HEK293 (cell line): ENCODE results near the gene CACNA2D1.

Experiments
- CTCF ChIA-PET: fragments of 350-600 bp; formaldehyde crosslinking; extraction: SDS; loops from one replicate; lab custom pipeline; 2021; ENCODE audit warnings: antibody characterized with exemption; lab: Yijun Ruan, JAX
- POLR2A ChIA-PET: fragments of 300-600 bp; formaldehyde crosslinking; extraction: SDS; loops from one replicate; lab custom pipeline; 2020; ENCODE audit warnings: antibody characterized with exemption, inconsistent platforms; lab: Yijun Ruan, JAX
- H3K27ac ChIP-seq: fragments of 200-500 bp; sonication (Bioruptor generic); 2 replicates; pipeline ENCODE4 v1.5.1; 2014; ENCODE audit warnings: low read depth, low read length, control low read depth, inconsistent platforms; ENCODE audit errors: extremely low read depth
- H3K36me3 ChIP-seq, 2 experiments: fragments of 200-500 bp in 1 of 2; sonication (Bioruptor generic) in 1 of 2; 1 replicate in 1 of 2; 2 replicates in 1 of 2; pipeline ENCODE4 v1.5.1; 2014 to 2017; ENCODE audit warnings: inconsistent platforms in 2 of 2, low read length in 2 of 2; ENCODE audit not compliant: control insufficient read depth in 2 of 2, insufficient read depth in 1 of 2
- H3K4me1 ChIP-seq: fragments of 200-500 bp; sonication (Bioruptor generic); 2 replicates; pipeline ENCODE4 v1.5.1; 2014; ENCODE audit warnings: mild to moderate bottlenecking, low read length, inconsistent platforms; ENCODE audit not compliant: control insufficient read depth, insufficient read depth
- H3K4me3 ChIP-seq: 2 replicates; pipeline ENCODE4 v1.5.1; 2011; ENCODE audit warnings: low read depth, mild to moderate bottlenecking, control low read depth, low read length, moderate library complexity
- H3K9me3 ChIP-seq: fragments of 200-500 bp; sonication (Bioruptor generic); 2 replicates; pipeline ENCODE4 v1.5.1; 2014; ENCODE audit warnings: low read depth, low read length, inconsistent platforms; ENCODE audit not compliant: control insufficient read depth, insufficient read depth
- BCL11B ChIP-seq: fragments of 450-650 bp; formaldehyde crosslinking; IDR thresholded peaks from 2 replicates; pipeline ENCODE4 v1.5.1; 2016; ENCODE audit warnings: low read depth, missing biosample characterization, missing genetic modification characterization
- FEZF1 ChIP-seq: fragments of 450-650 bp; formaldehyde crosslinking; IDR thresholded peaks from 2 replicates; pipeline ENCODE4 v1.5.1; 2016; ENCODE audit warnings: missing biosample characterization, missing genetic modification characterization
- PRDM1 ChIP-seq: fragments of 450-650 bp; formaldehyde crosslinking; IDR thresholded peaks from 2 replicates; pipeline ENCODE4; 2016; ENCODE audit warnings: missing biosample characterization, missing genetic modification characterization
- REPIN1 ChIP-seq: fragments of 450-650 bp; formaldehyde crosslinking; IDR thresholded peaks from 2 replicates; pipeline ENCODE4 v1.5.1; 2017; ENCODE audit warnings: missing biosample characterization, missing genetic modification characterization, low read depth
- ZNF169 ChIP-seq: fragments of 450-650 bp; formaldehyde crosslinking; IDR thresholded peaks from 2 replicates; pipeline ENCODE4 v1.5.1; 2016; ENCODE audit warnings: missing biosample characterization, missing genetic modification characterization
- ZNF621 ChIP-seq: fragments of 450-650 bp; formaldehyde crosslinking; IDR thresholded peaks from 2 replicates; pipeline ENCODE4 v1.5.1; 2017; ENCODE audit warnings: missing biosample characterization, missing genetic modification characterization
- ZNF660 ChIP-seq: fragments of 450-650 bp; IDR thresholded peaks from 2 replicates; pipeline ENCODE4 v1.5.1; 2018; ENCODE audit warnings: missing biosample characterization, mild to moderate bottlenecking, missing genetic modification characterization
- TF ChIP-seq, protein P1 (sequence below): fragments of 450-650 bp; formaldehyde crosslinking; conservative IDR thresholded peaks from 2 replicates; pipeline ENCODE4 v1.5.1; 2016; ENCODE audit warnings: low read depth, missing biosample characterization, missing genetic modification characterization
- TF ChIP-seq, protein P2 (sequence below): fragments of 450-650 bp; formaldehyde crosslinking; IDR thresholded peaks from 2 replicates; pipeline ENCODE4 v1.5.1; 2016; ENCODE audit warnings: missing biosample characterization, missing genetic modification characterization
- TF ChIP-seq, protein P3 (sequence below): fragments of 450-650 bp; IDR thresholded peaks from 2 replicates; pipeline ENCODE4 v1.5.1; 2018; ENCODE audit warnings: missing biosample characterization, mild to moderate bottlenecking, missing genetic modification characterization
- TF ChIP-seq, protein P4 (sequence below): fragments of 450-650 bp; formaldehyde crosslinking; IDR thresholded peaks from 2 replicates; pipeline ENCODE4 v1.5.1; 2016; ENCODE audit warnings: missing biosample characterization, missing genetic modification characterization, low read depth
- TF ChIP-seq, protein P5 (sequence below): fragments of 450-650 bp; formaldehyde crosslinking; IDR thresholded peaks from 2 replicates; pipeline ENCODE4 v1.5.1; 2017; ENCODE audit warnings: missing biosample characterization, missing genetic modification characterization
- TF ChIP-seq, protein P6 (sequence below): fragments of 450-650 bp; formaldehyde crosslinking; IDR thresholded peaks from 2 replicates; pipeline ENCODE4 v1.5.1; 2016; ENCODE audit warnings: missing biosample characterization, missing genetic modification characterization
- TF ChIP-seq, protein P7 (sequence below): sonication (generic); formaldehyde crosslinking; IDR thresholded peaks from 2 replicates; pipeline ENCODE4 v1.8.1; 2022; ENCODE audit warnings: mild to moderate bottlenecking, moderate library complexity, missing genetic modification reagents

Gene CACNA2D1

DNA sequence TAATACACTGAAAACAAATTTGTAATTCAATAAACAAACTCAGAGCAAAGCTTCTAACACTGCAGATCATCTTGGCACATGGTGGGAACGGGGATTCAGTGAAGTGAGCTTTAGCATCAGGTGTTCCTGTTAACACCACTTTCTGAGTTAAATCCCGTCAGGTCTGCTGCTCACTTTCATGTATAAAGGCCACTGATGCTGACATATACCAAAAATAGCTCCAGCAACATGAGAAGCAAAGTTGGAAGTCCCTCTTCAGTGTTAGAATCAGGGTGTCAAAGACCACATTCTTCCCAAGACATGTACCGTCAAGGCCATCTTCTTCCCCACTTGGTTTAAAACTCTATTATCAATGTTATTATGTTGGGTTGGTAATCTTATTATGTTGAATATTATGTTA, 11.7 kb upstream of the CACNA2D1 start (continued):
- TF ChIP-seq, protein P1, sequence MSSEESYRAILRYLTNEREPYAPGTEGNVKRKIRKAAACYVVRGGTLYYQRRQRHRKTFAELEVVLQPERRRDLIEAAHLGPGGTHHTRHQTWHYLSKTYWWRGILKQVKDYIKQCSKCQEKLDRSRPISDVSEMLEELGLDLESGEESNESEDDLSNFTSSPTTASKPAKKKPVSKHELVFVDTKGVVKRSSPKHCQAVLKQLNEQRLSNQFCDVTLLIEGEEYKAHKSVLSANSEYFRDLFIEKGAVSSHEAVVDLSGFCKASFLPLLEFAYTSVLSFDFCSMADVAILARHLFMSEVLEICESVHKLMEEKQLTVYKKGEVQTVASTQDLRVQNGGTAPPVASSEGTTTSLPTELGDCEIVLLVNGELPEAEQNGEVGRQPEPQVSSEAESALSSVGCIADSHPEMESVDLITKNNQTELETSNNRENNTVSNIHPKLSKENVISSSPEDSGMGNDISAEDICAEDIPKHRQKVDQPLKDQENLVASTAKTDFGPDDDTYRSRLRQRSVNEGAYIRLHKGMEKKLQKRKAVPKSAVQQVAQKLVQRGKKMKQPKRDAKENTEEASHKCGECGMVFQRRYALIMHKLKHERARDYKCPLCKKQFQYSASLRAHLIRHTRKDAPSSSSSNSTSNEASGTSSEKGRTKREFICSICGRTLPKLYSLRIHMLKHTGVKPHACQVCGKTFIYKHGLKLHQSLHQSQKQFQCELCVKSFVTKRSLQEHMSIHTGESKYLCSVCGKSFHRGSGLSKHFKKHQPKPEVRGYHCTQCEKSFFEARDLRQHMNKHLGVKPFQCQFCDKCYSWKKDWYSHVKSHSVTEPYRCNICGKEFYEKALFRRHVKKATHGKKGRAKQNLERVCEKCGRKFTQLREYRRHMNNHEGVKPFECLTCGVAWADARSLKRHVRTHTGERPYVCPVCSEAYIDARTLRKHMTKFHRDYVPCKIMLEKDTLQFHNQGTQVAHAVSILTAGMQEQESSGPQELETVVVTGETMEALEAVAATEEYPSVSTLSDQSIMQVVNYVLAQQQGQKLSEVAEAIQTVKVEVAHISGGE (tag by site-specific recombination): no peak
- TF ChIP-seq REPIN1 (no peak), ZNF169 (tag by site-specific recombination) (no peak), FEZF1 (tag by site-specific recombination) (no peak)
- TF ChIP-seq, protein P2, sequence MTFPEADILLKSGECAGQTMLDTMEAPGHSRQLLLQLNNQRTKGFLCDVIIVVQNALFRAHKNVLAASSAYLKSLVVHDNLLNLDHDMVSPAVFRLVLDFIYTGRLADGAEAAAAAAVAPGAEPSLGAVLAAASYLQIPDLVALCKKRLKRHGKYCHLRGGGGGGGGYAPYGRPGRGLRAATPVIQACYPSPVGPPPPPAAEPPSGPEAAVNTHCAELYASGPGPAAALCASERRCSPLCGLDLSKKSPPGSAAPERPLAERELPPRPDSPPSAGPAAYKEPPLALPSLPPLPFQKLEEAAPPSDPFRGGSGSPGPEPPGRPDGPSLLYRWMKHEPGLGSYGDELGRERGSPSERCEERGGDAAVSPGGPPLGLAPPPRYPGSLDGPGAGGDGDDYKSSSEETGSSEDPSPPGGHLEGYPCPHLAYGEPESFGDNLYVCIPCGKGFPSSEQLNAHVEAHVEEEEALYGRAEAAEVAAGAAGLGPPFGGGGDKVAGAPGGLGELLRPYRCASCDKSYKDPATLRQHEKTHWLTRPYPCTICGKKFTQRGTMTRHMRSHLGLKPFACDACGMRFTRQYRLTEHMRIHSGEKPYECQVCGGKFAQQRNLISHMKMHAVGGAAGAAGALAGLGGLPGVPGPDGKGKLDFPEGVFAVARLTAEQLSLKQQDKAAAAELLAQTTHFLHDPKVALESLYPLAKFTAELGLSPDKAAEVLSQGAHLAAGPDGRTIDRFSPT (tag by site-specific recombination): no peak
- TF ChIP-seq, protein P3, sequence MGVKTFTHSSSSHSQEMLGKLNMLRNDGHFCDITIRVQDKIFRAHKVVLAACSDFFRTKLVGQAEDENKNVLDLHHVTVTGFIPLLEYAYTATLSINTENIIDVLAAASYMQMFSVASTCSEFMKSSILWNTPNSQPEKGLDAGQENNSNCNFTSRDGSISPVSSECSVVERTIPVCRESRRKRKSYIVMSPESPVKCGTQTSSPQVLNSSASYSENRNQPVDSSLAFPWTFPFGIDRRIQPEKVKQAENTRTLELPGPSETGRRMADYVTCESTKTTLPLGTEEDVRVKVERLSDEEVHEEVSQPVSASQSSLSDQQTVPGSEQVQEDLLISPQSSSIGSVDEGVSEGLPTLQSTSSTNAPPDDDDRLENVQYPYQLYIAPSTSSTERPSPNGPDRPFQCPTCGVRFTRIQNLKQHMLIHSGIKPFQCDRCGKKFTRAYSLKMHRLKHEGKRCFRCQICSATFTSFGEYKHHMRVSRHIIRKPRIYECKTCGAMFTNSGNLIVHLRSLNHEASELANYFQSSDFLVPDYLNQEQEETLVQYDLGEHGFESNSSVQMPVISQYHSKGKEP (tag by site-specific recombination): no peak
- TF ChIP-seq, protein P4, sequence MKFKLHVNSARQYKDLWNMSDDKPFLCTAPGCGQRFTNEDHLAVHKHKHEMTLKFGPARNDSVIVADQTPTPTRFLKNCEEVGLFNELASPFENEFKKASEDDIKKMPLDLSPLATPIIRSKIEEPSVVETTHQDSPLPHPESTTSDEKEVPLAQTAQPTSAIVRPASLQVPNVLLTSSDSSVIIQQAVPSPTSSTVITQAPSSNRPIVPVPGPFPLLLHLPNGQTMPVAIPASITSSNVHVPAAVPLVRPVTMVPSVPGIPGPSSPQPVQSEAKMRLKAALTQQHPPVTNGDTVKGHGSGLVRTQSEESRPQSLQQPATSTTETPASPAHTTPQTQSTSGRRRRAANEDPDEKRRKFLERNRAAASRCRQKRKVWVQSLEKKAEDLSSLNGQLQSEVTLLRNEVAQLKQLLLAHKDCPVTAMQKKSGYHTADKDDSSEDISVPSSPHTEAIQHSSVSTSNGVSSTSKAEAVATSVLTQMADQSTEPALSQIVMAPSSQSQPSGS: no peak

DNA sequence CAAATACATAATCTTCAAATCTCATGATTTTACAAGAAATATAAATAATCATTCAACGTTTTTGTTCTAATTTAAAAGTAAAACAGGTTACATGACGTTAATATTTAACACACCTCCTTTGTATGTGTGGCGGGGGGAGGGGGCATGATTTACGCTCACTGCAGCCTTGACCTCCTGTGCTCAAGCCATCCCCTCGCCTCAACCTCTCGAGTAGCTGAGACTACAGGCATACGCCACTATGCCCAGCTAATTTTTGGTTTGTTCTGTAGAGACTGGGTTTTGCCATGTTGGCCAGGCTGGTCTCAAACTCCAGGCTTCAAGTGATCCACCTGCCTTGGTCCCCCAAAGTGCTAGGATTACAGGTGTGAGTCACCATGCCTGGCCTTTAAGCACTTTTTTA, 7.2 kb upstream of the CACNA2D1 start:
- H3K4me3 ChIP-seq: no peak overlapping the region
- no peaks in the 10 kb centered on the region for H3K4me1 ChIP-seq
- H3K27ac ChIP-seq: no peak overlapping the region
- H3K9me3 ChIP-seq: no peaks in the 10 kb centered on the region
- CTCF ChIA-PET: no interaction called here
- H3K36me3 ChIP-seq: no peaks in the 10 kb centered on the region
- POLR2A ChIA-PET: no interaction called here
- TF ChIP-seq, protein P2 (tag by site-specific recombination): no peak
- TF ChIP-seq, protein P5, sequence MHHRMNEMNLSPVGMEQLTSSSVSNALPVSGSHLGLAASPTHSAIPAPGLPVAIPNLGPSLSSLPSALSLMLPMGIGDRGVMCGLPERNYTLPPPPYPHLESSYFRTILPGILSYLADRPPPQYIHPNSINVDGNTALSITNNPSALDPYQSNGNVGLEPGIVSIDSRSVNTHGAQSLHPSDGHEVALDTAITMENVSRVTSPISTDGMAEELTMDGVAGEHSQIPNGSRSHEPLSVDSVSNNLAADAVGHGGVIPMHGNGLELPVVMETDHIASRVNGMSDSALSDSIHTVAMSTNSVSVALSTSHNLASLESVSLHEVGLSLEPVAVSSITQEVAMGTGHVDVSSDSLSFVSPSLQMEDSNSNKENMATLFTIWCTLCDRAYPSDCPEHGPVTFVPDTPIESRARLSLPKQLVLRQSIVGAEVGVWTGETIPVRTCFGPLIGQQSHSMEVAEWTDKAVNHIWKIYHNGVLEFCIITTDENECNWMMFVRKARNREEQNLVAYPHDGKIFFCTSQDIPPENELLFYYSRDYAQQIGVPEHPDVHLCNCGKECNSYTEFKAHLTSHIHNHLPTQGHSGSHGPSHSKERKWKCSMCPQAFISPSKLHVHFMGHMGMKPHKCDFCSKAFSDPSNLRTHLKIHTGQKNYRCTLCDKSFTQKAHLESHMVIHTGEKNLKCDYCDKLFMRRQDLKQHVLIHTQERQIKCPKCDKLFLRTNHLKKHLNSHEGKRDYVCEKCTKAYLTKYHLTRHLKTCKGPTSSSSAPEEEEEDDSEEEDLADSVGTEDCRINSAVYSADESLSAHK (tag by site-specific recombination): no peak
- TF ChIP-seq, protein P6, sequence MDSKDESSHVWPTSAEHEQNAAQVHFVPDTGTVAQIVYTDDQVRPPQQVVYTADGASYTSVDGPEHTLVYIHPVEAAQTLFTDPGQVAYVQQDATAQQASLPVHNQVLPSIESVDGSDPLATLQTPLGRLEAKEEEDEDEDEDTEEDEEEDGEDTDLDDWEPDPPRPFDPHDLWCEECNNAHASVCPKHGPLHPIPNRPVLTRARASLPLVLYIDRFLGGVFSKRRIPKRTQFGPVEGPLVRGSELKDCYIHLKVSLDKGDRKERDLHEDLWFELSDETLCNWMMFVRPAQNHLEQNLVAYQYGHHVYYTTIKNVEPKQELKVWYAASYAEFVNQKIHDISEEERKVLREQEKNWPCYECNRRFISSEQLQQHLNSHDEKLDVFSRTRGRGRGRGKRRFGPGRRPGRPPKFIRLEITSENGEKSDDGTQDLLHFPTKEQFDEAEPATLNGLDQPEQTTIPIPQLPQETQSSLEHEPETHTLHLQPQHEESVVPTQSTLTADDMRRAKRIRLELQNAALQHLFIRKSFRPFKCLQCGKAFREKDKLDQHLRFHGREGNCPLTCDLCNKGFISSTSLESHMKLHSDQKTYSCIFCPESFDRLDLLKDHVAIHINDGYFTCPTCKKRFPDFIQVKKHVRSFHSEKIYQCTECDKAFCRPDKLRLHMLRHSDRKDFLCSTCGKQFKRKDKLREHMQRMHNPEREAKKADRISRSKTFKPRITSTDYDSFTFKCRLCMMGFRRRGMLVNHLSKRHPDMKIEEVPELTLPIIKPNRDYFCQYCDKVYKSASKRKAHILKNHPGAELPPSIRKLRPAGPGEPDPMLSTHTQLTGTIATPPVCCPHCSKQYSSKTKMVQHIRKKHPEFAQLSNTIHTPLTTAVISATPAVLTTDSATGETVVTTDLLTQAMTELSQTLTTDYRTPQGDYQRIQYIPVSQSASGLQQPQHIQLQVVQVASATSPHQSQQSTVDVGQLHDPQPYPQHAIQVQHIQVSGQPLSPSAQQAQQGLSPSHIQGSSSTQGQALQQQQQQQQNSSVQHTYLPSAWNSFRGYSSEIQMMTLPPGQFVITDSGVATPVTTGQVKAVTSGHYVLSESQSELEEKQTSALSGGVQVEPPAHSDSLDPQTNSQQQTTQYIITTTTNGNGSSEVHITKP (tag by site-specific recombination): no peak
- TF ChIP-seq PRDM1 (tag by site-specific recombination) (no peak), BCL11B (tag by site-specific recombination) (no peak), ZNF660 (no peak), ZNF621 (tag by site-specific recombination) (no peak)
- TF ChIP-seq, protein P7, sequence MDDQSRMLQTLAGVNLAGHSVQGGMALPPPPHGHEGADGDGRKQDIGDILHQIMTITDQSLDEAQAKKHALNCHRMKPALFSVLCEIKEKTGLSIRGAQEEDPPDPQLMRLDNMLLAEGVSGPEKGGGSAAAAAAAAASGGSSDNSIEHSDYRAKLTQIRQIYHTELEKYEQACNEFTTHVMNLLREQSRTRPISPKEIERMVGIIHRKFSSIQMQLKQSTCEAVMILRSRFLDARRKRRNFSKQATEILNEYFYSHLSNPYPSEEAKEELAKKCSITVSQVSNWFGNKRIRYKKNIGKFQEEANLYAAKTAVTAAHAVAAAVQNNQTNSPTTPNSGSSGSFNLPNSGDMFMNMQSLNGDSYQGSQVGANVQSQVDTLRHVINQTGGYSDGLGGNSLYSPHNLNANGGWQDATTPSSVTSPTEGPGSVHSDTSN (CRISPR knock-in tag): no peak
- TF ChIP-seq, all 188 proteins: peak for 0
